H54 (cell line): ENCODE data around the gene CFAP74.
"Not testable (repeated sequence)": the region's sequence is repeated elsewhere in the genome, so short reads cannot be mapped to it uniquely, and the experiment has no call there.

ENCODE experiments used
- DNase-seq: peaks from one replicate; pipeline ENCODE4 v3.0.0; 2011; ENCODE audit warnings: low spot score, mixed read lengths; ENCODE audit not compliant: insufficient read length
- FAIRE-seq: peaks from 3 replicates; lab custom pipeline; 2011; peaks lifted over from hg19 to GRCh38; lab: Jason Lieb, UNC
- POLR2A ChIP-seq: IDR thresholded peaks from 2 replicates; pipeline ENCODE4 v1.6.1; 2011; ENCODE audit warnings: low read depth, mild to moderate bottlenecking, low read length

Gene CFAP74

DNA sequence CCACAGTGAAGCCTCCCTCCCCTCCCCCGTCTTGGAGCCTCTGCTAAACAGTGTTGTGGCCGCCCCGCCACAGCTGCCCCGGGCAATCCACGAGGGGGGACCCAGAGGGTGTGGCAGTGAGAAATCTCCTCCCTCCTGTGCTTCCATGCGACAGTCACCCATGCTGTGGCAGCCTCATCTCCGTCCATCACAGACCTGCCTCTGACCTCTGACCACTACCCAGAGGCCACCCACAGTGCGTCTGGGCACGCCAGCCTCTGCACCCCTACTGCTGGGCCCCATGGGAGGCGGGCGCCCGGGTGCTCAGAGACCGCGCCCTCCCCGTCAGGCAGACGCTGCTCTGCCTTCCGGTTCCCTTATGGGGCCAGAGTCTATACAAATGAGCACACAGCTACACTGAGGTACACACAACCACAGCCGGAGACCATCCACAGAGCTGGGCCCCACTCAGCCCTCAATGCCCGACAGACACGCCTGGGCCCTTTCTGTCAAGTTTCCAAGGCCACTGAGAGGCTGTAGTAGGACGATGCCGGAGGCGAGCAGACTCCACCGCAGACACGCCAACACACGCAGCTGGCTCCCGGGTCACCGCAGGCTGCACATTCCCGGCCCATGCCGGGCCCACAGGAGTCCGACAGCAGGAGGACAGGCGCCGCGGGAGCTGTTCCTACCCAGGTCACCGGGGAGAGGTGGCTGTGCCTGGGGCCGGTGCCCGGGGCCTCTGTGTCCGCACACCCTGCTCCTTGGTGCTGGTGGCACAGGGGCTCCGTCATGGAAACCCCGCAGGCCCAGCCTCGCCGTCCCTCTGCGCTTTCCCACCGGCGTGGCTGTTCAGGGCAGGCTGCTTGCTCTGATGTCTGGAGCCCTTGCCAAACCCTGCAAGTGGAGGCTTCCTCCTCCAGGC is 60.6 kb downstream of the CFAP74 start:
- no peak for DNase-seq
- TF ChIP-seq POLR2A = no peak
- no peak for FAIRE-seq

DNA sequence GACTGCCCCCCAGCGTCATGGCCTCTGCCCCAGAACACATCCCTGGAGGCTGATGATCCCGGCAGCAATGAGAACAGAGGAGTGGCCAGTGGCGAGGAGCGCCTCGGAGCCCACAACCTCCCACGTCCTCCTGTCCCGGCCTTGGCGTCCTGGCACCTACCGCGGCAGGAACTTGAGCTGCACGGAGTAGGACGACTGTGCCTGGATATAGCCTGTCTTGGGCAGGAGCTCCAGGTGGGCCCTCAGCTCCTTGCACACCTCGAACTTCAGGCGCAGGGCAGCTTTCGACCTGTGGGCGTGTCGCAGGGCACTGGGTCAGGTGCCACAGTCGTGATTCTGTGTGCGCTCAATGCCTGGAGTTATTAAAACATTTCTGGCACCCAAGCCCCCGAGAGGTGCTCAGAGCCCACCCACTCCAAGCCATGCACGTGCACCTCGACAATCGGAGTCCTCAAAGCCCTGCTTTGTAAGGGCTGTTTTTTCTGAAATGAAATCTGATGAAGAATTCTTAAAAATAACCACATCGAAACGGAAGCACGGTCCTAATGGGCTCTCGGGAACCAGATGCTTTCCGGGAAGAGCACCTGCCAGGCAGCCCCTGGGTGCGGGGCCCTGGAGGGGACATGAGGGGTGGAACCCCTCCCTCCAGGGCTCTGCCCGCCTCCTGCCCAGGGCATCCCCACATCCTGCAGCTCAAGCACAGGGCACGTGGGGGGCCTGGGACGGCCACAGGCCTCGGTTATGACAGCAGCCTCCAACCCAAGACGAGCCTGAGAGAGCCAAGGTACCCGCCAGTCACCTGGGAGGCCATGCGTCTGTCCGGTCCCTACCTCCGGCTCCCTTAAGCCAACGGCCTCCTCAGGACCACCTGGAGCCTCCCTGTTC is 61.5 kb downstream of the CFAP74 start:
- no peak for TF ChIP-seq POLR2A
- DNase-seq = no peak
- no peak for FAIRE-seq

GRCh38 chr1:1941211-1941841 is 62.3 kb downstream of the CFAP74 start:
- DNase-seq (no peak), FAIRE-seq (no peak)
- no peak for TF ChIP-seq POLR2A

- DNase-seq = no peak
- TF ChIP-seq POLR2A = no peak
- FAIRE-seq = no peak
Observed at GRCh38 chr1:1940123-1940425, 63.5 kb downstream of the CFAP74 start.

DNA sequence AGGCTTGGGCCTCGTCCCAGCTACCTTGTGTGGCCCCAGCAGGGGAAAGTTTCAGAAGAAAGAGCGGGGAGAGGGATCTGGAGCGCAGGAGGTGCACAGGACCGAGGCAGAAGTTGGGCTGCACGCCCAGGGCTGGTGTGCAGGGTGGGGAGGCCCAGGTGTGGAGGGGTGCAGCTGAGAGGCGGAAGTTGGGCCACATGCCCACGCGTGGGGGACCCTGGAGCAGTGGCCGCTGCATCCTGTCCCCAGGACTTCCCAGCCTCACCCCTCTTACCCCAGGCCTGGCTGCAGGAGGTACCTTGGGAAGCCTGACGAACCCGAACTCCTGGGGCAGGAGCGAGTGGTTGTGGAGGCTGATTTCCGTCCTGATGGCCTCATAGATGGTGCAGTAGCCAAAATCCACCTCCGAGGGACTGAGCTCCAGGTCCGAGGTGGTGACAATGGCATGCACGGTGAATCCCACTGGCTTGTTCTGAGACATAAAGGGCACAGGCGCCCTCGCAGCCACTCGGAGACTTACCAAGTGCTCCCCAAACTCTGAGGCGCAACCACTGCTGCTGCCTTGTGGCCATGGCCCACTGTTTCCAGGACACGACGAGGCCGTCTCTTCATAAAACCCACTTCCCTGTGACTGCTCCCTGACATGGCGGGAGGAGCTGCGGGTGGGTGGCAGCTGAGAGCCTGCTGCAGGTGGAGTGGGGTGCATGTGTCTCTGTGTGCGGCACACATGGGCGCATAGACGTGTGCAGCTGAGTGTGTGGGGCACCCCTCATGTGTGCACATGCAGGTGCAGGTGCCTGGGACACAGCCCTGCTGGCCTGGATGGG is 64.1 kb downstream of the CFAP74 start:
- TF ChIP-seq POLR2A = no peak
- no peak for FAIRE-seq
- no peak for DNase-seq

GRCh38 chr1:1938613-1939295 is 64.8 kb downstream of the CFAP74 start:
- DNase-seq (no peak), FAIRE-seq (no peak)
- TF ChIP-seq POLR2A = no peak

GRCh38 chr1:1938276-1938573 is 65.4 kb downstream of the CFAP74 start:
- no peak for FAIRE-seq
- no peak for TF ChIP-seq POLR2A

GRCh38 chr1:1937549-1938275 is 65.9 kb downstream of the CFAP74 start:
- FAIRE-seq (no peak), DNase-seq (no peak)
- no peak for TF ChIP-seq POLR2A

More at GRCh38 chr1:1938276-1938573, 65.4 kb downstream of the CFAP74 start:
- DNase-seq = no peak

- TF ChIP-seq POLR2A = no peak
- DNase-seq (no peak), FAIRE-seq (no peak)
Observed at GRCh38 chr1:1937061-1937460, 66.5 kb downstream of the CFAP74 start.

- FAIRE-seq, DNase-seq: not testable (repeated sequence)
Observed at GRCh38 chr1:1934848-1935247, 68.7 kb downstream of the CFAP74 start.

DNA sequence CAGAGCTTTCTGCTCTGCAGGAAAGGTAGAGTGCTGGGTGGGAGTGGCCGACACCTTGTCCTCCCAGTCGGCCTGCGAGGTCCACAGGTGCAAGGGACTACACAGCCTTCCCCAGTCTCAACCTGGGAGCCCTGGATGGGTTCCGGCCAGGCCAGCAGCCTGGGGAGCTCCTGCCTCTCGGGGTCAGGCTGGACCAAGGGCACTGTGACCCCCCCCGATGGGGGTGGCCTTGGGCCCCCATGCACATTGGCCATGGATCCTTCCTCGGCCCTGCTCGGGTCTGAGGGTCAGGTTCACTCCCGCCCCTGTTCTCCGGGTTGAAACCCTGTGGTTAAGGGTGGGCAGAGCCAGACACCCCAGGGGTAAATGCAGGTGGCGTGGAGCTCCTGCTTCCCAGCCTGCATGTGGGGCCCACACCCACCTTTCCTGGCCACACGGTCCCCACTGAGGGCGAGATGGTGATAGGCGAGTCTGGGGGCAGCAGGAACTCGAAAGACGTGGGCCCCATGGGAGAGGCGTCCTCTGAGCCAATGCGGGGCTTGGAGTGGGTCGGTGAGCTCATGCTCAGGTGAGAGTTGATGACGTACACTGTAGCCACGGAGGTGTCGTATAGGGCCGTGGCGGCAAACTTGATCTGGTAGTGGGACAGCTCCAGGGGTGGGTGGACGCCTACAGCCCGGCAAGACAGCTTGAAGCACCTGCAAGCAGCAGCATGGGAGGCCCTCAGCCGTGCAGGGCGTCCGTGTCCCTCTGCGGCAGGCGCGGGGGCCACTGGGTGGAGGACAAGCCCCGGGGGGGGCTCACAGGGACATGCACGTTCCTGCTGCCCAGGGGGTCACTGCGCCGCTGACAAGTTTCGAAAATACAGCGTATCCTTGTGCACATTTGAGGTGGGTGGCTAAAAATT is 73.7 kb downstream of the CFAP74 start:
- FAIRE-seq (no peak), DNase-seq (no peak)
- no peak for TF ChIP-seq POLR2A

- no peak for TF ChIP-seq POLR2A
- FAIRE-seq (no peak), DNase-seq (no peak)
Observed at GRCh38 chr1:1929102-1929638, 74.4 kb downstream of the CFAP74 start.
